Measurements from ENCODE around the gene TNPO1. TPM values are rescaled to one million over a fixed set of nuclear protein-coding genes. Genes with fewer than 3 reads are reported as not detected.

The TNPO1 gene
- total RNA-seq, 4 donors from 2014 or later = 96.8 to 130 (median 111) TPM

GRCh38 chr5:72837524-72838096 is 21.1 kb downstream of the TNPO1 start:
- no peak overlapping the region for H3K4me3 ChIP-seq
- no peaks in the 10 kb centered on the region for H3K9me3 ChIP-seq
- peak overlapping the region in 1 of 4 donors; percentile 37 for H3K27ac ChIP-seq
- ATAC-seq (no peak), DNase-seq (no peak)
- peaks cover 53 to 62% of the 10 kb centered on the region in 2 donors for H3K4me1 ChIP-seq
- TF ChIP-seq POLR2A (IDR thresholded peaks at IDR 0.05) = no peak
- TF ChIP-seq, protein P1, sequence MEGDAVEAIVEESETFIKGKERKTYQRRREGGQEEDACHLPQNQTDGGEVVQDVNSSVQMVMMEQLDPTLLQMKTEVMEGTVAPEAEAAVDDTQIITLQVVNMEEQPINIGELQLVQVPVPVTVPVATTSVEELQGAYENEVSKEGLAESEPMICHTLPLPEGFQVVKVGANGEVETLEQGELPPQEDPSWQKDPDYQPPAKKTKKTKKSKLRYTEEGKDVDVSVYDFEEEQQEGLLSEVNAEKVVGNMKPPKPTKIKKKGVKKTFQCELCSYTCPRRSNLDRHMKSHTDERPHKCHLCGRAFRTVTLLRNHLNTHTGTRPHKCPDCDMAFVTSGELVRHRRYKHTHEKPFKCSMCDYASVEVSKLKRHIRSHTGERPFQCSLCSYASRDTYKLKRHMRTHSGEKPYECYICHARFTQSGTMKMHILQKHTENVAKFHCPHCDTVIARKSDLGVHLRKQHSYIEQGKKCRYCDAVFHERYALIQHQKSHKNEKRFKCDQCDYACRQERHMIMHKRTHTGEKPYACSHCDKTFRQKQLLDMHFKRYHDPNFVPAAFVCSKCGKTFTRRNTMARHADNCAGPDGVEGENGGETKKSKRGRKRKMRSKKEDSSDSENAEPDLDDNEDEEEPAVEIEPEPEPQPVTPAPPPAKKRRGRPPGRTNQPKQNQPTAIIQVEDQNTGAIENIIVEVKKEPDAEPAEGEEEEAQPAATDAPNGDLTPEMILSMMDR (IDR thresholded peaks at IDR 0.05 in 4 of 5, conservative IDR thresholded peaks at IDR 0.05 in 1 of 5) = no peak
- no peaks in the 10 kb centered on the region for H3K36me3 ChIP-seq
- H3K27me3 ChIP-seq = no peaks in the 10 kb centered on the region
- in situ Hi-C loops (cut with MboI; ENCODE audit: low sequenced_read_pairs in 4 of 4) = loop anchor here in 1 of 4 donors (25.0 kb wide), 1 partner anchor 475 kb away; no protein-coding TSS in a partner anchor
- intact Hi-C loops (cut with DNase I; ENCODE audit: low total_unique reads) = no loop called here

DNA sequence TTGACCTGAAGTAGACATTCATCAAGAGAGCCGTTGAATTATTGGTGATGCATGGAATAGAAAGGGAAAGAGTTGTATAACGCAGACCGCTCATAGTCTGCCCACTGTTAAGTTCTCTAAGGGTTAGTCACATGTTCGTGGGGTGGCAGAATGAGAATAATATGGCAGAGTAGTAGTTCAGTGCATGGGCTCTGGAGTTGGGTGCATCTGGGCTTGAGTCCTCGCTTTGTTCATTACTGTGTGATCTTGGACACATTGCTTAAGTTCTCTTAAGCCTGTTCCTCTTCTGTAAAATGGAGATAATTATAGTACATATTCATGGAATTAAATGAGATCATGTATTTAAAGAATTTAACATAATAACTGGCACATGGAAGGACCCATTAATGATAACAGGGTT is 23.6 kb downstream of the TNPO1 start:
- in situ Hi-C loops (cut with MboI; ENCODE audit: low sequenced_read_pairs in 4 of 4) (loop anchor here in 2 of 4 donors (10.0 to 25.0 kb wide), 2 partner anchors 225 to 478 kb away; no protein-coding TSS in a partner anchor), intact Hi-C loops (cut with DNase I; ENCODE audit: low total_unique reads) (no loop called here)
- Histone ChIP-seq H3K9me3 (no peaks in the 10 kb centered on the region), H3K4me1 (peaks cover 63 to 70% of the 10 kb centered on the region in 2 donors), H3K36me3 (no peaks in the 10 kb centered on the region), H3K27me3 (no peaks in the 10 kb centered on the region), H3K4me3 (no peak overlapping the region), H3K27ac (peak overlapping the region in 1 of 4 donors; percentile 37)
- no peak for TF ChIP-seq POLR2A (IDR thresholded peaks at IDR 0.05)
- TF ChIP-seq, protein P1 (IDR thresholded peaks at IDR 0.05 in 4 of 5, conservative IDR thresholded peaks at IDR 0.05 in 1 of 5) = no peak
- ATAC-seq = peak in 1 of 2 donors; percentile 5
- no peak for DNase-seq

DNA sequence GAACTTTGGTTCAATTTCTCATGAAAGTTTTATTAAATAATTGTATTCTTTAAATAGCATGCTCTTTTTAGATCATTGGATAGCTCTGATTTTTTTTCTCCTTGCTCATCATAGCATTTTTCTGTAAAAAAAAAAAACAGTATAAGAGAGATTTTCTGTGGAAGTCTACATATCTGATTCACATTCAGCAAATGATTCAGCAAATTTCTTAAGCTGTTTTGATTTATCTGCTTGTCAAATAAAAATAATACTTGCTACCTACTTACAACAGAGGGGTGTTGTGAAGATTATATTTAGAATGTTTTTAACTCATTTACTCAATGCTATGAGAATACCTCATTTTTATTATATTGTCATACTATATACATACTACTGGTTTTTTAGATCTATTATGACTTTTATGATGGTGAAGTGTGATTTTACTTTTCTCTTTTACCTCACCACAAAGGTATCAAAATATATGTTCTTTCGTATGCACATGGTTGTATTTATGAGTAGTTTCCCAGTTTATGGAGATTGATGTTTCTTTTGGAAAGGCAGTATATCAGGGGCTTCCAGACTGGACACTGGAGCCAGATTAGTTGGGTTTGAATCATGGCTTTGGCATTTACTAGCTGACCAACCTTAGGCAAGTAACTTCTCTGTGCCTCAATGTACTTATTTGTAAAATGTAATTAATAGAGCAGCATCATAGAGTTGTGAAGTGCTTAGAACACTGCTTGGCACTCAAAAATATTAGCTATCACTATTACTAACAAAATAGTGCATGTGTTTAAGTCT is 25.5 kb downstream of the TNPO1 start:
- no peak for DNase-seq
- TF ChIP-seq, protein P1 (IDR thresholded peaks at IDR 0.05 in 4 of 5, conservative IDR thresholded peaks at IDR 0.05 in 1 of 5) = no peak
- TF ChIP-seq POLR2A (IDR thresholded peaks at IDR 0.05) = no peak
- Histone ChIP-seq H3K27ac (peak overlapping the region in 3 of 4 donors; percentile 39 to 97 (median 49)), H3K36me3 (no peaks in the 10 kb centered on the region), H3K4me1 (peaks cover 70 to 76% of the 10 kb centered on the region in 2 donors), H3K9me3 (no peaks in the 10 kb centered on the region), H3K27me3 (no peaks in the 10 kb centered on the region), H3K4me3 (no peak overlapping the region)
- in situ Hi-C loops (cut with MboI; ENCODE audit: low sequenced_read_pairs in 4 of 4) = loop anchor here in 2 of 4 donors (10.0 to 25.0 kb wide), 2 partner anchors 227 to 480 kb away; no protein-coding TSS in a partner anchor
- intact Hi-C loops (cut with DNase I; ENCODE audit: low total_unique reads) = no loop called here
- no peak for ATAC-seq

GRCh38 chr5:72842816-72843215 is 26.4 kb downstream of the TNPO1 start:
- Histone ChIP-seq H3K36me3 (no peaks in the 10 kb centered on the region), H3K9me3 (no peaks in the 10 kb centered on the region), H3K4me3 (no peak overlapping the region), H3K27me3 (no peaks in the 10 kb centered on the region), H3K27ac (peak overlapping the region; percentile 4 to 97 (median 36)), H3K4me1 (peaks cover 74 to 81% of the 10 kb centered on the region in 2 donors)
- in situ Hi-C loops (cut with MboI; ENCODE audit: low sequenced_read_pairs in 4 of 4) (loop anchor here in 2 of 4 donors (10.0 to 25.0 kb wide), 2 partner anchors 228 to 481 kb away; no protein-coding TSS in a partner anchor), intact Hi-C loops (cut with DNase I; ENCODE audit: low total_unique reads) (no loop called here)
- TF ChIP-seq, protein P1 (IDR thresholded peaks at IDR 0.05 in 4 of 5, conservative IDR thresholded peaks at IDR 0.05 in 1 of 5) = no peak
- TF ChIP-seq POLR2A (IDR thresholded peaks at IDR 0.05) = no peak
- DNase-seq = peak in 1 of 2 donors; percentile 48
- ATAC-seq = peak; percentile 56 to 85
